ENCODE data around the gene NUMB.

DNA sequence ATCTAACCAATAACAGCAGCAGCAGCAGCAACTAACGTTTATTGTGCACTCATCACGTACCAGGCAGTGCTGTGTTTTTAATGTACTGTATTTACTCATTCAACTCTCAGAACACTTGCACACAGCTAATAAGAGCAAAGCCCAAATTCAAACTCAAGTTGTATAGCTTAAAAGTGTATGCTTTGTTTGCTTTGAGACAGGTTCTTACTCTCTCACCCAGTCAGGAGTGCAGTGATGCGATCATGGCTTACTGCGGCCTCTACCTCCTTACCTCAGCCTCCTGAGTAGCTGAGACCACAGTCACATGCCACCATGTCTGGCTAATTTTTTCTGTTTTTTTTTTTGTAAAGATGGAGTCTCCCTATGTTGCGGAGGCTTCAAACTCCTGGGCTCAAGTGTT is 115.7 kb downstream of the NUMB start:
- TF ChIP-seq POLR2A (IDR thresholded peaks at IDR 0.05; ENCODE audit: low read depth, low read length) (no peak), TAF1 (IDR thresholded peaks at IDR 0.05; ENCODE audit: borderline replicate concordance, low read depth, low read length) (no peak), POLR2AphosphoS5 (IDR thresholded peaks at IDR 0.05; ENCODE audit: low read depth, low read length) (no peak)
